ENCODE results near the gene ZMYM1.

DNA sequence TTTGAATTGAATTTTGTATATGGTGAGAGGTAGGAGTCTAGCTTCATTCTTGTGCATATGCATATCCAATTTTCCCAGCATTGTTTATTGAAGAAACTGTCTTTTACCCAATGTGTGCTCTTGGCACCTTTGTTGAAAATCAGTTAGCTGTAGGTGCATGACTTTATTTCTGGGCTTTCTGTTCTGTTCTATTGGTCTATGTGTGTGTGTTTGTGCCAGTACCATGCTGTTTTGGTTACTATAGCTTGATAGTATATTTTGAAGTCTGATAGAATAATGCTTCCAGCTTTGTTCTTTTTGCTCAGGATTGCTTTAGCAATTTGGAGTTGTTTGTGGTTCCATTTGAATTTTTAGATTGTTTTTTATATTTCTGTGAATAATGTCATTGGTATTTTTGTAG, 9.4 kb upstream of the ZMYM1 start:
- TF ChIP-seq, protein P1, sequence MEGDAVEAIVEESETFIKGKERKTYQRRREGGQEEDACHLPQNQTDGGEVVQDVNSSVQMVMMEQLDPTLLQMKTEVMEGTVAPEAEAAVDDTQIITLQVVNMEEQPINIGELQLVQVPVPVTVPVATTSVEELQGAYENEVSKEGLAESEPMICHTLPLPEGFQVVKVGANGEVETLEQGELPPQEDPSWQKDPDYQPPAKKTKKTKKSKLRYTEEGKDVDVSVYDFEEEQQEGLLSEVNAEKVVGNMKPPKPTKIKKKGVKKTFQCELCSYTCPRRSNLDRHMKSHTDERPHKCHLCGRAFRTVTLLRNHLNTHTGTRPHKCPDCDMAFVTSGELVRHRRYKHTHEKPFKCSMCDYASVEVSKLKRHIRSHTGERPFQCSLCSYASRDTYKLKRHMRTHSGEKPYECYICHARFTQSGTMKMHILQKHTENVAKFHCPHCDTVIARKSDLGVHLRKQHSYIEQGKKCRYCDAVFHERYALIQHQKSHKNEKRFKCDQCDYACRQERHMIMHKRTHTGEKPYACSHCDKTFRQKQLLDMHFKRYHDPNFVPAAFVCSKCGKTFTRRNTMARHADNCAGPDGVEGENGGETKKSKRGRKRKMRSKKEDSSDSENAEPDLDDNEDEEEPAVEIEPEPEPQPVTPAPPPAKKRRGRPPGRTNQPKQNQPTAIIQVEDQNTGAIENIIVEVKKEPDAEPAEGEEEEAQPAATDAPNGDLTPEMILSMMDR (IDR thresholded peaks at IDR 0.05), result no peak
- TF ChIP-seq POLR2AphosphoS5 (IDR thresholded peaks at IDR 0.05; ENCODE audit: low read depth, low read length) (no peak), SIN3A (IDR thresholded peaks at IDR 0.05; ENCODE audit: borderline replicate concordance, insufficient read depth, low read depth, low read length) (no peak), TCF7L2 (IDR thresholded peaks at IDR 0.05; ENCODE audit: low read depth, low read length) (no peak)
- TF ChIP-seq, protein P2, sequence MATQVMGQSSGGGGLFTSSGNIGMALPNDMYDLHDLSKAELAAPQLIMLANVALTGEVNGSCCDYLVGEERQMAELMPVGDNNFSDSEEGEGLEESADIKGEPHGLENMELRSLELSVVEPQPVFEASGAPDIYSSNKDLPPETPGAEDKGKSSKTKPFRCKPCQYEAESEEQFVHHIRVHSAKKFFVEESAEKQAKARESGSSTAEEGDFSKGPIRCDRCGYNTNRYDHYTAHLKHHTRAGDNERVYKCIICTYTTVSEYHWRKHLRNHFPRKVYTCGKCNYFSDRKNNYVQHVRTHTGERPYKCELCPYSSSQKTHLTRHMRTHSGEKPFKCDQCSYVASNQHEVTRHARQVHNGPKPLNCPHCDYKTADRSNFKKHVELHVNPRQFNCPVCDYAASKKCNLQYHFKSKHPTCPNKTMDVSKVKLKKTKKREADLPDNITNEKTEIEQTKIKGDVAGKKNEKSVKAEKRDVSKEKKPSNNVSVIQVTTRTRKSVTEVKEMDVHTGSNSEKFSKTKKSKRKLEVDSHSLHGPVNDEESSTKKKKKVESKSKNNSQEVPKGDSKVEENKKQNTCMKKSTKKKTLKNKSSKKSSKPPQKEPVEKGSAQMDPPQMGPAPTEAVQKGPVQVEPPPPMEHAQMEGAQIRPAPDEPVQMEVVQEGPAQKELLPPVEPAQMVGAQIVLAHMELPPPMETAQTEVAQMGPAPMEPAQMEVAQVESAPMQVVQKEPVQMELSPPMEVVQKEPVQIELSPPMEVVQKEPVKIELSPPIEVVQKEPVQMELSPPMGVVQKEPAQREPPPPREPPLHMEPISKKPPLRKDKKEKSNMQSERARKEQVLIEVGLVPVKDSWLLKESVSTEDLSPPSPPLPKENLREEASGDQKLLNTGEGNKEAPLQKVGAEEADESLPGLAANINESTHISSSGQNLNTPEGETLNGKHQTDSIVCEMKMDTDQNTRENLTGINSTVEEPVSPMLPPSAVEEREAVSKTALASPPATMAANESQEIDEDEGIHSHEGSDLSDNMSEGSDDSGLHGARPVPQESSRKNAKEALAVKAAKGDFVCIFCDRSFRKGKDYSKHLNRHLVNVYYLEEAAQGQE (IDR thresholded peaks at IDR 0.05; ENCODE audit: insufficient read depth in 1 of 2, low read depth in 2 of 2, low read length in 1 of 2), result no peak

Data from Panc1 (cell line).